Liver (tissue), 9 donors: ENCODE results near the gene RHO. TPM values are rescaled to one million over a fixed set of nuclear protein-coding genes. Genes with fewer than 3 reads are reported as not detected.

Experiments used
- DNase-seq: peaks from one replicate; pipeline ENCODE4 v3.0.0-alpha.2; 2017; ENCODE audit warnings: low spot score
- H3K27ac ChIP-seq, 2 donors: one replicate each; pipeline ENCODE4 v1.7.0; 2013; ENCODE audit warnings: inconsistent platforms in 2 of 2, low read length in 2 of 2, control low read depth in 1 of 2, low read depth in 1 of 2, mild to moderate bottlenecking in 1 of 2
- H3K27me3 ChIP-seq, 4 donors: one replicate each; pipeline versions ENCODE4 v1.6.1 to v1.7.0; 2013; ENCODE audit warnings: low read length in 3 of 4, inconsistent platforms in 1 of 4, mild to moderate bottlenecking in 1 of 4, moderate library complexity in 1 of 4; ENCODE audit not compliant: control insufficient read depth in 4 of 4, insufficient read depth in 4 of 4
- H3K36me3 ChIP-seq, 4 donors: one replicate each; pipeline versions ENCODE4 v1.6.1 to v1.7.0; 2013; ENCODE audit warnings: low read length in 3 of 4, mild to moderate bottlenecking in 3 of 4, low read depth in 1 of 4, moderate library complexity in 1 of 4; ENCODE audit not compliant: control insufficient read depth in 4 of 4, insufficient read depth in 3 of 4
- H3K4me1 ChIP-seq, 4 donors: one replicate each; pipeline versions ENCODE4 v1.6.1 to v1.7.0; 2013; ENCODE audit warnings: low read length in 3 of 4, mild to moderate bottlenecking in 3 of 4, moderate library complexity in 1 of 4; ENCODE audit not compliant: control insufficient read depth in 4 of 4, insufficient read depth in 4 of 4
- H3K4me3 ChIP-seq, 3 donors: one replicate each; pipeline versions ENCODE4 v1.6.1 to v1.7.0; 2013; ENCODE audit warnings: low read length in 3 of 3, control low read depth in 1 of 3, low read depth in 1 of 3, mild to moderate bottlenecking in 1 of 3
- H3K9ac ChIP-seq, 2 donors: one replicate each; pipeline ENCODE4 v1.7.0; 2013; ENCODE audit warnings: low read length in 2 of 2, mild to moderate bottlenecking in 2 of 2, moderate library complexity in 2 of 2, control low read depth in 1 of 2, low read depth in 1 of 2
- H3K9me3 ChIP-seq, 4 donors: one replicate each; pipeline versions ENCODE4 v1.6.1 to v1.7.0; 2013; ENCODE audit warnings: low read length in 3 of 4; ENCODE audit not compliant: control insufficient read depth in 4 of 4
- CTCF ChIP-seq: fragments of 150-350 bp; IDR thresholded peaks from 2 replicates; pipeline ENCODE4 v1.5.1; 2017; ENCODE audit warnings: improper control_type of control experiment, low read depth, low read length; ENCODE audit not compliant: missing input control
- EGR1 ChIP-seq, 2 donors: IDR thresholded peaks; 2 replicates each; pipeline ENCODE4 v1.6.1; 2016 to 2018; ENCODE audit warnings: antibody characterized with exemption in 2 of 2, low read depth in 2 of 2
- FOXA1 ChIP-seq: IDR thresholded peaks from 2 replicates; pipeline ENCODE4 v1.6.1; 2016; ENCODE audit warnings: antibody characterized with exemption
- GABPA ChIP-seq, 2 donors: IDR thresholded peaks in 1 of 2; conservative IDR thresholded peaks in 1 of 2; 2 replicates each; pipeline ENCODE4 v1.6.1; 2016; ENCODE audit warnings: antibody characterized with exemption in 2 of 2, mild to moderate bottlenecking in 1 of 2, moderate library complexity in 1 of 2
- HNF4A ChIP-seq, 2 donors: conservative IDR thresholded peaks; 2 replicates each; pipeline ENCODE4 v1.6.1; 2016; ENCODE audit warnings: antibody characterized with exemption in 2 of 2, mild to moderate bottlenecking in 2 of 2
- HNF4G ChIP-seq: IDR thresholded peaks from 2 replicates; pipeline ENCODE4 v1.6.1; 2016; ENCODE audit warnings: antibody characterized with exemption
- NR2F2 ChIP-seq: IDR thresholded peaks from 2 replicates; pipeline ENCODE4 v1.6.1; 2016; ENCODE audit warnings: antibody characterized with exemption
- RAD21 ChIP-seq, 2 donors: IDR thresholded peaks; 2 replicates each; pipeline ENCODE4 v1.6.1; 2016; ENCODE audit warnings: antibody characterized with exemption in 2 of 2, mild to moderate bottlenecking in 2 of 2
- REST ChIP-seq: IDR thresholded peaks from 2 replicates; pipeline ENCODE4 v1.6.1; 2016; ENCODE audit warnings: antibody characterized with exemption, mild to moderate bottlenecking
- RXRA ChIP-seq, 2 donors: IDR thresholded peaks; 2 replicates each; pipeline ENCODE4 v1.6.1; 2017 to 2018; ENCODE audit warnings: antibody characterized with exemption in 2 of 2, mild to moderate bottlenecking in 1 of 2
- SP1 ChIP-seq: IDR thresholded peaks from 2 replicates; pipeline ENCODE4 v1.6.1; 2018; ENCODE audit warnings: antibody characterized with exemption, mild to moderate bottlenecking
- TAF1 ChIP-seq: conservative IDR thresholded peaks from 2 replicates; pipeline ENCODE4 v1.6.1; 2016; ENCODE audit warnings: antibody characterized with exemption, mild to moderate bottlenecking
- YY1 ChIP-seq: IDR thresholded peaks from 2 replicates; pipeline ENCODE4 v1.6.1; 2016; ENCODE audit warnings: antibody characterized with exemption, mild to moderate bottlenecking
- WGBS: extraction: QIAGEN DNeasy Blood & Tissue Kit; methylation state at CpG from one replicate; pipeline ENCODE4 v1.1.7; 2013; 5-methylcytosine and 5-hydroxymethylcytosine counted together
- polyA plus RNA-seq, 2 donors: library from polyadenylated mRNA; stranded (reverse) in 1 of 2; unstranded in 1 of 2; fragments of 200-250 nt in 1 of 2; fragments of >200 nt in 1 of 2; fragmentation: Nextera tagmentation in 1 of 2; extraction: Ambion mirVana in 1 of 2; gene quantifications; one replicate each; pipeline versions ENCODE4 v1.2.1 to v1.2.3, GENCODE V29; 2013 to 2015
- total RNA-seq, 2 donors: library from RNA; depleted of rRNA; stranded (reverse); fragments of >200 nt; gene quantifications; one replicate each; pipeline ENCODE4 v1.2.3, GENCODE V29; 2014
- TF ChIP-seq, protein P1 (sequence below): IDR thresholded peaks from 2 replicates; pipeline ENCODE4 v1.6.1; 2016; ENCODE audit warnings: antibody characterized with exemption
- TF ChIP-seq, protein P2 (sequence below): IDR thresholded peaks from 2 replicates; pipeline ENCODE4 v1.6.1; 2016; ENCODE audit warnings: antibody characterized with exemption
- TF ChIP-seq, protein P3 (sequence below): IDR thresholded peaks from 2 replicates; pipeline ENCODE4 v1.6.1; 2016; ENCODE audit warnings: antibody characterized with exemption
- donor health status: healthy.
- donor health status: healthy.
- donor health status: healthy.
- donor health status: healthy.
- donor health status: healthy.

The RHO gene
- total and polyA plus RNA-seq, 4 donors: not detected

GRCh38 chr3:129530251-129530791 is 1.9 kb downstream of the RHO start (continued):
- TF ChIP-seq CTCF (no peak), RAD21 (IDR thresholded peaks at IDR 0.05) (no peak)

DNA sequence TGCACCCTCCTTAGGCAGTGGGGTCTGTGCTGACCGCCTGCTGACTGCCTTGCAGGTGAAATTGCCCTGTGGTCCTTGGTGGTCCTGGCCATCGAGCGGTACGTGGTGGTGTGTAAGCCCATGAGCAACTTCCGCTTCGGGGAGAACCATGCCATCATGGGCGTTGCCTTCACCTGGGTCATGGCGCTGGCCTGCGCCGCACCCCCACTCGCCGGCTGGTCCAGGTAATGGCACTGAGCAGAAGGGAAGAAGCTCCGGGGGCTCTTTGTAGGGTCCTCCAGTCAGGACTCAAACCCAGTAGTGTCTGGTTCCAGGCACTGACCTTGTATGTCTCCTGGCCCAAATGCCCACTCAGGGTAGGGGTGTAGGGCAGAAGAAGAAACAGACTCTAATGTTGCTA is 2.4 kb downstream of the RHO start:
- no peaks in the 10 kb centered on the region for H3K9me3 ChIP-seq
- TF ChIP-seq HNF4A (conservative IDR thresholded peaks at IDR 0.05) (no peak), GABPA (IDR thresholded peaks at IDR 0.05 in 1 of 2, conservative IDR thresholded peaks at IDR 0.05 in 1 of 2) (no peak), CTCF (no peak), RAD21 (IDR thresholded peaks at IDR 0.05) (no peak), REST (no peak), TAF1 (no peak), NR2F2 (no peak), YY1 (no peak), EGR1 (IDR thresholded peaks at IDR 0.05; ENCODE audit: low read depth in 2 of 2) (no peak), RXRA (IDR thresholded peaks at IDR 0.05) (no peak), FOXA1 (no peak), HNF4G (no peak), SP1 (no peak)
- TF ChIP-seq, protein P1, sequence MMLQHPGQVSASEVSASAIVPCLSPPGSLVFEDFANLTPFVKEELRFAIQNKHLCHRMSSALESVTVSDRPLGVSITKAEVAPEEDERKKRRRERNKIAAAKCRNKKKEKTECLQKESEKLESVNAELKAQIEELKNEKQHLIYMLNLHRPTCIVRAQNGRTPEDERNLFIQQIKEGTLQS: no peak
- TF ChIP-seq, protein P2, sequence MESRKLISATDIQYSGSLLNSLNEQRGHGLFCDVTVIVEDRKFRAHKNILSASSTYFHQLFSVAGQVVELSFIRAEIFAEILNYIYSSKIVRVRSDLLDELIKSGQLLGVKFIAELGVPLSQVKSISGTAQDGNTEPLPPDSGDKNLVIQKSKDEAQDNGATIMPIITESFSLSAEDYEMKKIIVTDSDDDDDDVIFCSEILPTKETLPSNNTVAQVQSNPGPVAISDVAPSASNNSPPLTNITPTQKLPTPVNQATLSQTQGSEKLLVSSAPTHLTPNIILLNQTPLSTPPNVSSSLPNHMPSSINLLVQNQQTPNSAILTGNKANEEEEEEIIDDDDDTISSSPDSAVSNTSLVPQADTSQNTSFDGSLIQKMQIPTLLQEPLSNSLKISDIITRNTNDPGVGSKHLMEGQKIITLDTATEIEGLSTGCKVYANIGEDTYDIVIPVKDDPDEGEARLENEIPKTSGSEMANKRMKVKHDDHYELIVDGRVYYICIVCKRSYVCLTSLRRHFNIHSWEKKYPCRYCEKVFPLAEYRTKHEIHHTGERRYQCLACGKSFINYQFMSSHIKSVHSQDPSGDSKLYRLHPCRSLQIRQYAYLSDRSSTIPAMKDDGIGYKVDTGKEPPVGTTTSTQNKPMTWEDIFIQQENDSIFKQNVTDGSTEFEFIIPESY: no peak
- TF ChIP-seq, protein P3, sequence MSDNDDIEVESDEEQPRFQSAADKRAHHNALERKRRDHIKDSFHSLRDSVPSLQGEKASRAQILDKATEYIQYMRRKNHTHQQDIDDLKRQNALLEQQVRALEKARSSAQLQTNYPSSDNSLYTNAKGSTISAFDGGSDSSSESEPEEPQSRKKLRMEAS: no peak
- H3K27me3 ChIP-seq: no peaks in the 10 kb centered on the region
- DNase-seq: no peak
- H3K27ac ChIP-seq: no peak overlapping the region
- H3K4me1 ChIP-seq: no peaks in the 10 kb centered on the region
- no peaks in the 10 kb centered on the region for H3K36me3 ChIP-seq
- H3K4me3 ChIP-seq: no peak overlapping the region
- WGBS: 97% methylated on average over 13 of the region's 13 CpGs
- no peak overlapping the region for H3K9ac ChIP-seq
